Activated CD4-positive, CD25-positive, alpha-beta regulatory T cell treated with anti-CD3 and anti-CD28 coated beads, Interleukin-2, amount 50 U/mL, for 24 hours (primary cell): ENCODE results near the gene SPATA31C2.
"Not testable (repeated sequence)": the region's sequence is repeated elsewhere in the genome, so short reads cannot be mapped to it uniquely, and the experiment has no call there.

Experiments
- ATAC-seq, 2 donors: fragments of 150-1000 bp; cut with Tn5 transposase; one replicate each; pipeline ENCODE4 v1.10.0; 2021; ENCODE audit warnings: mild to moderate bottlenecking in 1 of 2, moderate library complexity in 1 of 2

SPATA31C2 gene

DNA sequence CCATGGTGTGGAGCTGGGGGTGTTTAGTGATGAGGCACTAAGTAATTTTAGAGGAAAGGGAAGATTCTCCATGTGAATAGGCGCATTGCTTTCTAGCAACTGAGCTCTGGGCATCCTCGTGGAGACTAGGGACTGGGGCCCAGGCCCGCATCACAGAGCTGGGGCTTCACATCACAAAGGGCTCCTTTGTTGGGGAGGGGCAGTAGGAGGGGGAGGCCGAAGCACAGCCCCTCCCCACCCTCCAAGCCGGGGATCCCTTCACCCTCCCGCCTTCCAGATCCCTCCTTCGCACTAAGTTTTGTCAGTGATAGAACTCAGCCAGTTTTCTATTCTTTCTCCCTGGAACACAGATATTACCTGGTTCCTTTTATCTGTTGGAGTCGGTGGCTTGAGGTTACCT, at the start of gene SPATA31C2:
SPATA31C2 (minus strand) TSS at position 101 of the 400 bp plus-strand sequence; CDS start at position 72, 29 bp downstream.
- not testable (repeated sequence) for ATAC-seq

GRCh38 chr9:88187631-88188030, 49.4 kb upstream of the SPATA31C2 start:
- ATAC-seq: no peak

DNA sequence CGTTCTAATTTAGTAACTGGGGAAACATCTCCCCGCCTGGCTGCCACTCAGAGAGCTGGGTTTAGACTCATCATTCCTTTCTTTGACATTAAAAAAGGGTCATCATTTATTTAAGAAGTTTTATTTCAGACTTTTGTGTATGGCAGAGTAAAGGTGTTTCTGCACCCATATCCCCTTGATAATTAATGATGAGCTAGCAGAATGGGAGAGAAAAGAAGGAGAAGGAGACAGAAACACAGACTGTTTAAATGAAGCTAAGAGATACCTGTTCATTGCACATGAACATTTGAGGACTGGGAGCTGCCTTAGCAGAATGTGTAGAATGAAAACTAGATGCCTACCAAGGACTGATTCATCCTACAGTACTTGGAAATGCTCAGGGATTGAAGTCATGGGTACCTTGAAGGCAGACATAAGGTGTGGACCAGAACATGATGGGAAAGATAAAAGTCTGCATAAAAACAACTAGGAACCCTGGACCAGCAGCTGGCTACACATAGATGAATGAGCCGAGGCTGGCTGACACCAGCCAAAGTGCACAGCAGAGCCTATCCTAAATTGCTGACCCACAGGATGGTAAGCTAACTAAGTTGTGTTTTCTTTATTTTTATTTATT, 48.3 kb upstream of the SPATA31C2 start:
- ATAC-seq: no peak

- no peak for ATAC-seq
These were observed 46.7 kb upstream of the SPATA31C2 start for GRCh38 chr9:88184976-88185375.

DNA sequence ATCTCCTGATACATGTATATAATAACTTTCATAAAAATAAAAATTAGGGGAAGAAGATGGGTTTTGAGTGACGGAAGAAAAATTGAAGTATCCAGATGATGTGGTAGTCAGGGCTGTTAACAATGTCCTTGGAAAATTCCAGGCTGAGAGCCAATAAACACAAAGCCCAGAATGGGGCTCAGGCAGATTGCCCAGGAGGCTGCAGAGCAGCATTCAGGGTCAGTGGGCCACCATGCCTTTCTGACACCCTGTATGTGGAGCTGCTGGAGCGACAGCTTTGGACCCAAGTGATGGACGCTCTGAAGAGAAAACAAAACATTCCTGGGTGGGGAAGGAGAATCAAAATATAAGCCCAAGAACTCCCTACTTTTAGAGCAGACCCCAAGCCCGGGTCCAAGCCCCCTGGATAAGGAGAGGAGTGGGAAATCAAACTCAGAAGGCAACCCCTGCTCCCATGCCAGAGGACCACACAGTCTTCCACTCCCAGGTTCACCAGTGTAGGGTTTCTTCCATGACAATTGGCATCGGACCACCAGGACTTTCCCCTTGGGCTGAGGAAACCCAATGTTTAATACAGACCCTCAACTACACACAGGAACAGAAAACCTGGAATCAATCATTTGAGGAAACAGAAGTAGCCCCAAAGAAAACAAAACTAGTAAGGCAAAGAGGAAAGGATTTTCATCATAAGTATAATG, 45.7 kb upstream of the SPATA31C2 start:
- no peak for ATAC-seq

DNA sequence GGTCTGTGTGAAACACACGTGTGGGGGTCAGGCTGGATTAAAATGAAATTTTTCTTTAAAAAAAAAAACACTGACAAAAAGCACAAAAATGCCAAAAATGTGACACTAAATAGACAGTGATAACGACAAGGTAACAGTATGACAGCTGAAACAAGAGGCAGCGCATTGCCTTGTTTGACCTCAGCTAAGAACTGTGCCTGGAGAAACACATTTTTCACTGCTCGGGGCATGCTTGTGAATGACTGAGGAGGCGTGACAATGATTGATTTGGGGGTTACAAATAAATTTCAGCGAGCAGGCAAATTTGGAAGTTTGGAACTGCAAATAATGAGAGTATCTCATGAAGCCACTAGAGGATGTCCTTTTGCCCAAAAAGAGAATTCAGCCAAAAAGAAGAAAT, 44.2 kb upstream of the SPATA31C2 start:
- ATAC-seq: no peak

- ATAC-seq: no peak
These were observed 41.9 kb upstream of the SPATA31C2 start for GRCh38 chr9:88180081-88180765.

DNA sequence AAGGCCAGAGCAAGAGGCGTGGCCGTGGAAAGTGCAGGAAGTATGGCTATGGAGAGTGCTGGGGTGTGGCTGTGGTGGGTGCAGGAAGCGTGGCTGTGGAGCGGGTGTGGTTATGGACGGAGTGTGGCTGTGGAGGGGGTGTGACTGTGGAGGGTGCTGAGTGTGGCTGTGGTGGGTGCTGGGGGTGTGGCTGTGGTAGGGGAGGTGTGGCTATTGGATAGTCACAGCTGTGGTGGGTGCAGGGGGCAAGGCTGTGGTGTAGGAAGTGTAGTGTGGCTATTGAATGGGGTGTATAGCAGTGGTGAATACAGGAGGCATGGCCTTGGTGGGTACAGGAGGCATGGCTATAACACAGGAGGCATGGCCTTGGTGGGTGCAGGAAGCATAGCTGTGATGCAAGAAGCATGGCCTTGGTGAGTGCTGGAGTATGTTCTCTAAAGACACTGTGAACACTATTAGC, 40.8 kb upstream of the SPATA31C2 start:
- ATAC-seq: peak in 1 of 2 donors; percentile 36

- ATAC-seq: no peak
These were observed 40.4 kb upstream of the SPATA31C2 start for GRCh38 chr9:88178641-88179040.

GRCh38 chr9:88177371-88177770, 39.1 kb upstream of the SPATA31C2 start:
- ATAC-seq: no peak

- ATAC-seq: no peak
These were observed 36.0 kb upstream of the SPATA31C2 start for GRCh38 chr9:88174324-88174723.

- no peak for ATAC-seq
These were observed 35.2 kb upstream of the SPATA31C2 start for GRCh38 chr9:88173378-88173999.

- ATAC-seq: no peak
These were observed 31.4 kb upstream of the SPATA31C2 start for GRCh38 chr9:88169700-88170099.

- ATAC-seq: no peak
These were observed 30.3 kb upstream of the SPATA31C2 start for GRCh38 chr9:88168564-88168963.

- ATAC-seq: no peak
These were observed 28.4 kb upstream of the SPATA31C2 start for GRCh38 chr9:88166660-88167059.

DNA sequence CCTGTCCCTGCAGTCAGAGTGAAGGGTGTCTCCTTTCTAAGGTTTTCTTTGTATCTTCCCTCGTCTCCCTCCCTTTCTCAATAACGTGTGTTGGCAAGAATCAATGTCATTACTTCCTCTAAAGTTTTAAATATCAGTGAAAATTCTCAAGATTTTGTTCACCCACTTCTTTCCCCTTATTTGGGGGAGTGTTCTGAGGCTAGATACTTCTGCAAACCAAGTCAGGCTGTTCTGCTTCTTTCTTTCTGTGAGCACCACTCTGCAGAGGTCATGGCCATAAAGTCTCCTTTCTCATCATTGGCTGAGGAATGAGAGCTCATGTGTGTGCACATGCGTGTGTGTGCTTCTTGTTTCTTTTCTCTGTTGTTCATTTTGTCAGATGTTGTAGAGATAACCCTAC, 26.6 kb upstream of the SPATA31C2 start:
- ATAC-seq: no peak

DNA sequence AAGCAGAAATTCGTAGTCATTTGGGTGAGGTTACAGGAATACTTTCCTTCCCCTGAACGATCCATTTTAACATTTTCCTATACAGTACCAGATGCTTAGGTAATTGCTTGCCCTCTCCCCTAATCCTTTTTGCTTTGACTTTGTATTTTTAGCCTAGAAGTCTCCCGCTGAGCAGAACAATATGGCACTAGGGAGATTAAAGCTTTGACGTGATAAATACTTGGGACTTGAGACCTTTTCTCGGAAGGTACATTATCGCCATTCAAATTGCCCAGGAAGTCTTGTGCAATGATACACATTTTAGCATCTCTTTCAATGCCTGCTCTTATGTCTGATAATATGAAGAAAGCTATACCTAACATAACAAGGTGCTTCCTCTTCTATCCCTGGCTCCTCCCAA, 22.9 kb upstream of the SPATA31C2 start:
- ATAC-seq: no peak

DNA sequence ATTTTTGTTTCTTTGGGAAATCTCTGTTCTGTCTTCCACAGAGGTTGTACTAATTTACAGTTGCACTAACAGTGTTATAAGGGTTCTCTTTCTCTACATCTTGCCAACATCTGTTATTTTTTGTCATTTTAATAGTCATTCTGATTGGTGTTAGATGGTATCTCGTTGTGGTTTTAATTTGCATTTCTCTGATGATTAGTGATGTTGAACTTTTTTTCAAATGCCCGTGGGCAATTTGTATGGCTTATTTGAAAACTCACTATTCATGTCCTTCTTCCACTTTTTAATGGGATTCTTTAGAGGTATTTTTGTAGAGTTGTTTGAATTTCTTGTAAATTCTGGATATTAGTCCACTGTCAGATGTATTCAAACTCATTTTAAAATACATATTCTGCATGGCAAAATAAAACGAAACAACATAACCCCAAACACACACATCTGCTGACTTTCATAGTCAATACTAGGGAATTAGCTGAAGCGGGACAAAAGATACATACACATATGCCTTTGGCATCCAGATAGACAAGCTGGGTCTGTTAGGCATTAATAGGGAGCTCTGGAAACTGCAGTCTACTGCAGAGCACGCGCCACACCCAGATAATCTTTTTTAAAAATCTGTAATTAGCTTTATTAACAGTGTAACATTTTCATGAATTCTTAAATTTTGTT, 5.8 kb upstream of the SPATA31C2 start:
- ATAC-seq: no peak

DNA sequence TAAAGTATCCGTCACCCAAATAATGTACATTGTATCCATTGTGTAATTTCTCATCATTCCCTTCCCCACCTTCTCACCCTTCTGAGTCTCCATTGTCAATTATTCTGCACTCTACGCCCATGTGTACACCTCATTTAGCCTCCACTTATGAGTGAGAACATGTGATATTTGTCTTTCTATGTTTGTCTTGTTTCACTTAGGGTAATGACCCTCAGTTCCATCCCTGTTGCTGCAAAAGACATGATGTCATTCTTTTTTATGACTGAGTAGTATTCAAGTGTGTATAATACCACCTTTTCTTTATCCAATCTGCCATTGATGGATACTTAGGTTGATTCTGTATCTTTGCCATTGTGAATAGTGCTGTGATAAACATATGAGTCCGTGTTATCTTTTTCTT, 4.9 kb upstream of the SPATA31C2 start:
- no peak for ATAC-seq

DNA sequence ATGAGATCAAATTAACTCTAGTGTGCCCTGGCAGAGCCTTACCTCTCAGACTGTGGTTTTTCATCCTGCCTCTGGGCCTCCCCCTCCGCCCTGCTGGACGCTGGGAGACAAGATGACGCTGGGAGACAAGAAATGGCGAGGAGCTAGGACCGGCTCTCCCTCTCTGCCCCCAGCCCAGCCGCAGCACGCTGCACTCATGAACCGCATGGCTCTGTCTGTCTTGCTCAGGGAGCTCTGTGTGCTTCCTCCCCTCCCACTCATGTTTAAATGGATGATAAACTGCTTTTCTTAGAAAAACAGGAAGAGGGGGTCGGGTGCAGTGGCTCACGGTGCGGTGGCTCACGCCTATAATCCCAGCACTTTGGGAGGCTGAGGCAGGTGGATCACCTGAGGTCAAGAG, 4.7 kb downstream of the SPATA31C2 start:
- ATAC-seq: not testable (repeated sequence)

GRCh38 chr9:88129556-88129955, 8.7 kb downstream of the SPATA31C2 start:
- ATAC-seq: not testable (repeated sequence)

DNA sequence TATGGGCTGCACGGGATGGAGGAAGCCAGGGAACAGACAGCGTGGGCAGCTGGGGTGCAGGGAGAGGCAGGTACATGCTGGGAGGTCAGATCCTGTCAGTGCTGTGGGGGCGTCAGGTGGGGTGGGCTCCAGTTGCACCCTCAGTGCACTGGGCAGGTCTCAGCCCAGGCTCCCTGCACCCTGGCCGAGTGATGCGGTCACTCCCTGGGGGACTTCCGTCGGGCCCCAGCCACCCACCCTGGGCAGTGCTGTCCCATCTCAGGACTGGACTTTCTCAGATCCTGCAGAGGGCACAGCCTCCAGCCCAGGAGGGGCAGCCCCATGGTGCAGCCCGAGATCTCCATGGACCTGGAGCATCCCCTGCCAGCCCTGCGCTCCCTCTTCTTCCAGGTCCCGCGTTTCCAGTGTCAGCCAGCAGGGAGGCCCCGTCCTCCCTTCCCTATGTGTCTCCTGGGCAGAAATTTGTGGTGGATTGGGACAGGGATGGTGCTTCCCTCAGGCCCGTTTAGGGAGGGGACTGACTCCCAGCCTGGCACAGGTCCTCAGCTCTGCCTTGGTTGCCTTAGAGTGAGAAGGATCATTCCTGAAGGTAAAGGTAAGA, 10.5 kb downstream of the SPATA31C2 start:
- not testable (repeated sequence) for ATAC-seq
